OCI-LY7 (cell line): Measurements from ENCODE around the gene COL5A1. TPM values are rescaled to one million over a fixed set of nuclear protein-coding genes. Genes with fewer than 3 reads are reported as not detected.

Experiments used
- BruUV-seq: library from RNA; stranded (reverse); fragments of 400-500 nt; replicated peaks from 2 replicates; lab custom pipeline; 2021; lab: Mats Ljungman, UMichigan
- CTCF ChIA-PET: fragments of 300-600 bp; sonication (Branson Sonifier 250); formaldehyde crosslinking; loops from one replicate; lab custom pipeline; 2022; ENCODE audit warnings: antibody characterized with exemption; ENCODE audit not compliant: unreplicated experiment; lab: Charles Lee
- POLR2A ChIA-PET: fragments of 300-600 bp; sonication (Branson Sonifier 250); formaldehyde crosslinking; loops from one replicate; lab custom pipeline; 2022; ENCODE audit warnings: antibody characterized with exemption; lab: Charles Lee
- DNase-seq: peaks from one replicate; pipeline ENCODE4 v3.0.0-alpha.2; 2015; ENCODE audit warnings: low spot score
- H2AFZ ChIP-seq: fragments of 200-600 bp; sonication (generic), shearing (Covaris generic); 2 replicates; pipeline ENCODE4 v1.6.1; 2014; ENCODE audit warnings: mild to moderate bottlenecking, antibody characterized with exemption, low read length, moderate library complexity
- H3K27ac ChIP-seq: fragments of 200-600 bp; sonication (generic); 2 replicates; pipeline ENCODE4 v1.5.1; 2014; ENCODE audit warnings: mixed run types, low read depth, mild to moderate bottlenecking, moderate library complexity, low read length, inconsistent platforms; ENCODE audit not compliant: poor library complexity, severe bottlenecking
- H3K36me3 ChIP-seq: fragments of 200-600 bp; sonication (generic); 2 replicates; pipeline ENCODE4 v1.6.1; 2014; ENCODE audit warnings: mild to moderate bottlenecking, antibody characterized with exemption, low read length, moderate library complexity, mixed read lengths; ENCODE audit not compliant: insufficient read depth
- H3K4me1 ChIP-seq: fragments of 200-600 bp; sonication (generic); 2 replicates; pipeline ENCODE4 v1.5.1; 2014; ENCODE audit warnings: mild to moderate bottlenecking, low read length; ENCODE audit not compliant: insufficient read depth, poor library complexity, severe bottlenecking
- H3K4me2 ChIP-seq: fragments of 200-600 bp; sonication (generic); 2 replicates; pipeline ENCODE4 v1.6.1; 2014; ENCODE audit warnings: mild to moderate bottlenecking, low read length
- H3K4me3 ChIP-seq: fragments of 200-600 bp; sonication (generic); 2 replicates; pipeline ENCODE4 v1.5.1; 2014; ENCODE audit warnings: mild to moderate bottlenecking, low read depth, low read length; ENCODE audit not compliant: poor library complexity, severe bottlenecking
- H3K79me2 ChIP-seq: fragments of 200-600 bp; sonication (generic); 2 replicates; pipeline ENCODE4 v1.6.1; 2016; ENCODE audit warnings: low read depth, mild to moderate bottlenecking, low read length, moderate library complexity, mixed read lengths; ENCODE audit not compliant: insufficient read depth
- H3K9me2 ChIP-seq: fragments of 200-600 bp; sonication (generic); 2 replicates; pipeline ENCODE4 v1.6.1; 2016; ENCODE audit warnings: mild to moderate bottlenecking, low read length, mixed read lengths; ENCODE audit not compliant: insufficient read depth
- H3K9me3 ChIP-seq: fragments of 200-600 bp; sonication (generic); 2 replicates; pipeline ENCODE4 v1.6.1; 2014; ENCODE audit warnings: mild to moderate bottlenecking, mixed run types, low read length, mixed read lengths
- H4K20me1 ChIP-seq: fragments of 200-600 bp; sonication (generic); 2 replicates; pipeline ENCODE4 v1.6.1; 2014; ENCODE audit warnings: mild to moderate bottlenecking, antibody characterized with exemption, low read length, moderate library complexity, mixed read lengths; ENCODE audit not compliant: insufficient read depth
- EZH2phosphoT487 ChIP-seq: fragments of 200-600 bp; sonication (generic); IDR thresholded peaks from 2 replicates; pipeline ENCODE4 v1.6.1; 2018; ENCODE audit warnings: low read depth, borderline replicate concordance, mild to moderate bottlenecking, mixed run types, antibody characterized with exemption, low read length, moderate library complexity, mixed read lengths
- intact Hi-C: fragments of 100-400 bp; cut with micrococcal nuclease; formaldehyde crosslinking; loops from one replicate; pipeline ENCODE4 v1.10.0; 2022; ENCODE audit not compliant: unreplicated experiment
- total RNA-seq, 2 experiments: library from RNA; depleted of rRNA in 1 of 2; stranded (reverse); fragments of >200 nt in 1 of 2; shearing (Covaris generic) in 1 of 2; gene quantifications; 2 replicates each; pipeline ENCODE4 v1.2.3, GENCODE V29; 2014 to 2022
- TF ChIP-seq, protein P1 (sequence below): fragments of 200-600 bp; sonication (generic); conservative IDR thresholded peaks from 2 replicates; pipeline ENCODE4 v1.5.1; 2014; ENCODE audit warnings: mild to moderate bottlenecking, antibody characterized with exemption, low read length, moderate library complexity, mixed read lengths

The COL5A1 gene
- total RNA-seq, 2 experiments from 2014 or later = 12.2 to 28.6 TPM

DNA sequence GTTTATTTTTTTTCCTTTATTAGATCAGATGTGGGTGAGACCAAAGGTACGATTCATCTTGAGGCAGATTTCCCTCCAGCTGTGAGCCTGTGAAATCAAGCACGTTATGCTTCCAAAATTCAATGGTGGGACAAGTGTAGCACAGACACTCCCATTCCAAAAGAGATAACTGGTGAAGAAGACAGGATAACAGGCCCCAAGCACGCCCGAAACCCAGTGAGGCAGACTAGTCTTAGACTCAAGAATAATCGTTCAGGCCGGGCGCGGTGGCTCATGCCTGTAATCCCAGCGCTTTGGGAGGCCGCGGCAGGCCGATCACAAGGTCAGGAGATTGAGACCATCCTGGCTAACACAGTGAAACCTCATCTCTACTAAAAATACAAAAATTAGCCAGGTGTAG lies 36.8 kb upstream of the COL5A1 start:
- TF ChIP-seq, protein P1, sequence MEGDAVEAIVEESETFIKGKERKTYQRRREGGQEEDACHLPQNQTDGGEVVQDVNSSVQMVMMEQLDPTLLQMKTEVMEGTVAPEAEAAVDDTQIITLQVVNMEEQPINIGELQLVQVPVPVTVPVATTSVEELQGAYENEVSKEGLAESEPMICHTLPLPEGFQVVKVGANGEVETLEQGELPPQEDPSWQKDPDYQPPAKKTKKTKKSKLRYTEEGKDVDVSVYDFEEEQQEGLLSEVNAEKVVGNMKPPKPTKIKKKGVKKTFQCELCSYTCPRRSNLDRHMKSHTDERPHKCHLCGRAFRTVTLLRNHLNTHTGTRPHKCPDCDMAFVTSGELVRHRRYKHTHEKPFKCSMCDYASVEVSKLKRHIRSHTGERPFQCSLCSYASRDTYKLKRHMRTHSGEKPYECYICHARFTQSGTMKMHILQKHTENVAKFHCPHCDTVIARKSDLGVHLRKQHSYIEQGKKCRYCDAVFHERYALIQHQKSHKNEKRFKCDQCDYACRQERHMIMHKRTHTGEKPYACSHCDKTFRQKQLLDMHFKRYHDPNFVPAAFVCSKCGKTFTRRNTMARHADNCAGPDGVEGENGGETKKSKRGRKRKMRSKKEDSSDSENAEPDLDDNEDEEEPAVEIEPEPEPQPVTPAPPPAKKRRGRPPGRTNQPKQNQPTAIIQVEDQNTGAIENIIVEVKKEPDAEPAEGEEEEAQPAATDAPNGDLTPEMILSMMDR = no peak
- TF ChIP-seq EZH2phosphoT487 = no peak
- intact Hi-C loops = no loop called here
- no peaks in the 10 kb centered on the region for H4K20me1 ChIP-seq
- no TSS peak for BruUV-seq
- no peaks in the 10 kb centered on the region for H3K36me3 ChIP-seq
- CTCF ChIA-PET = no interaction called here
- DNase-seq = no peak
- no peak overlapping the region for H3K4me2 ChIP-seq
- no peak overlapping the region for H2AFZ ChIP-seq
- H3K9me2 ChIP-seq = no peaks in the 10 kb centered on the region
- H3K4me3 ChIP-seq = no peak overlapping the region
- POLR2A ChIA-PET = no interaction called here
- no peaks in the 10 kb centered on the region for H3K9me3 ChIP-seq
- H3K27ac ChIP-seq = no peak overlapping the region
- no peaks in the 10 kb centered on the region for H3K79me2 ChIP-seq
- no peaks in the 10 kb centered on the region for H3K4me1 ChIP-seq

DNA sequence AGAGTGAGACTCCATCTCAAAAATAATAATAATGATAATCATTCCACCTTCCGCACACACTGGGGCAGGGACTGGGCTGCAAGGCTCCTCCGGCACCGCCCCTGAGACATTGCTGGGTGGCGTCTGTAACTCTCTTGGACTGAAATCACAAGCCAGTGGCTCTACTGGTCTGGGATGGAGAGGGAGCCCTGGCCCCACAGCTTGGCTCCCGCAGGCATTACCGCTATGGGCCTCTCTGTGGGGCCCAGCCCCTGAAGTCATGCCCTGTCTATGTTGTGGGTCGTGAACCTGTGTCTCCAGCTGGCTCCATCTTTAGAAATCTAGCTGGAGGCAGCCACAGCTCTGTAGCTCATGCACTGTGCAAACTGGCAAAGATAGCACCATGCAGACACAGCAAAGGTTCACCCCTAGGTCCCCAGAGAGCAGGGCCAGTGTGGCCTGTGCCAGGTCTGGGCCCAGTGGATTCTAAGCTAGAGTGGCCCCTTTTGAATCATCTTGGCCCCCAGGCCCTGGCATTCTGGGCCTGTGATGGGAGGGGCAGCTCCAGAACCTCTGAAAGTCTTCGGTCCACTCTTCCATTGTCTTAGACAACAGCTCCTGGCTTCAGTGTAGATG lies 36.1 kb upstream of the COL5A1 start:
- Histone ChIP-seq H3K9me2 (no peaks in the 10 kb centered on the region), H3K4me2 (no peak overlapping the region), H4K20me1 (no peaks in the 10 kb centered on the region), H3K4me3 (no peak overlapping the region), H3K27ac (no peak overlapping the region), H3K79me2 (no peaks in the 10 kb centered on the region), H3K36me3 (no peaks in the 10 kb centered on the region), H2AFZ (no peak overlapping the region), H3K9me3 (no peaks in the 10 kb centered on the region), H3K4me1 (no peaks in the 10 kb centered on the region)
- TF ChIP-seq EZH2phosphoT487 = no peak
- TF ChIP-seq, protein P1 = no peak
- ChIA-PET CTCF (no interaction called here), POLR2A (no interaction called here)
- intact Hi-C loops = no loop called here
- BruUV-seq = no TSS peak
- no peak for DNase-seq

DNA sequence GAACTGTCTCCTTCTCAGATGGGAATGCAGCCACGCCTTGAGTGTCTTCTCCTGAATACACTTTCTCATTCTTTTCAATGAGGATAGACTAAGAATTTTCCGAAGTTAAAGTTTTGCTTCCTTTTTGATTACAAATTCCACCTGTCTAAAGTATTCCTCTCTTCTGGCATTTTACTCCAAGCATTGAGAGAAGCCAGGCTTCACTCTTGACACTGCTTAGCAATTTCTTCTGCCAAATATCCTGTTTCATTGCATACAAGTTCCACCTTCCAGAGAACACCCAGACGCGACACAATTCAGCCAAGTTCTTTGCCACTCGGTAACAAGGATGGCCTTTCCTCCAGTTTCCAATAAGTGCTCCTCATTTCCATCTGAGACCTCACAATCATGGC lies 35.6 kb upstream of the COL5A1 start:
- no peaks in the 10 kb centered on the region for H3K9me2 ChIP-seq
- intact Hi-C loops = no loop called here
- H3K79me2 ChIP-seq = no peaks in the 10 kb centered on the region
- H3K36me3 ChIP-seq = no peaks in the 10 kb centered on the region
- no peak overlapping the region for H3K27ac ChIP-seq
- no peak overlapping the region for H2AFZ ChIP-seq
- no TSS peak for BruUV-seq
- no peak overlapping the region for H3K4me3 ChIP-seq
- H3K4me2 ChIP-seq = no peak overlapping the region
- H3K9me3 ChIP-seq = no peaks in the 10 kb centered on the region
- DNase-seq = no peak
- ChIA-PET CTCF (no interaction called here), POLR2A (no interaction called here)
- H3K4me1 ChIP-seq = no peaks in the 10 kb centered on the region
- TF ChIP-seq, protein P1 = no peak
- no peak for TF ChIP-seq EZH2phosphoT487
- no peaks in the 10 kb centered on the region for H4K20me1 ChIP-seq
